HCT116 (cell line): ENCODE measurements around the gene ATRN.

ENCODE experiments used
- FOSL1 ChIP-seq: IDR thresholded peaks from 2 replicates; pipeline ENCODE4 v1.6.1; 2012; ENCODE audit warnings: low read depth
- RAD21 ChIP-seq: IDR thresholded peaks from 2 replicates; pipeline ENCODE4 v1.6.1; 2012; ENCODE audit warnings: low read depth, mild to moderate bottlenecking
- SIN3A ChIP-seq: IDR thresholded peaks from 2 replicates; pipeline ENCODE4 v1.6.1; 2012; ENCODE audit warnings: low read depth
- SP1 ChIP-seq: IDR thresholded peaks from 2 replicates; pipeline ENCODE4 v1.6.1; 2012; ENCODE audit warnings: low read depth
- TF ChIP-seq, protein P1 (sequence below), 3 experiments: fragments of 200-600 bp in 1 of 3; sonication (generic) in 1 of 3; IDR thresholded peaks in 2 of 3; conservative IDR thresholded peaks in 1 of 3; 2 replicates each; pipeline ENCODE4 v1.5.1; 2012 to 2017; ENCODE audit warnings: low read depth in 2 of 3, low read length in 2 of 3, antibody characterized with exemption in 1 of 3, borderline replicate concordance in 1 of 3, control low read depth in 1 of 3, mild to moderate bottlenecking in 1 of 3, mixed read lengths in 1 of 3, mixed run types in 1 of 3, moderate library complexity in 1 of 3; ENCODE audit not compliant: insufficient read depth in 1 of 3

DNA sequence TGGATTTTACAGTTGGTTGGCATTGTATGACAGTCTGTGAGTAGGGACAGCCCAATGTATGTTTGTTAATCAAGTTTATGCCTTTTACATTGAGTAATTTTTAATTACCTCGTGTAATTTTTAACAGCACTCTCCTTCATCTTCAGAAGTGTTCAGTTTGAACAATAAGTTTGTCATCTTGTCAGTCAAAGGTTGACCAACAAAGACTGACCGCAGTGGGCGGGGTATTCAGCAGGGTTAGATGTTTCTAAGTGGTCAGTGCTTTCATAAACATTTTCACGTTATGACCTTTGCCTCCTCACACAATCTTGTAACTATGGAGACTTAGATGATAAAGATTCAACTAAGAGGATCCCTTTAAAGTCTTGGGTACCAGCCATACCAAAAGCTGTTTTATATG, 151.6 kb downstream of the ATRN start:
- TF ChIP-seq SIN3A = no peak
- TF ChIP-seq FOSL1 = no peak
- TF ChIP-seq SP1 = no peak
- TF ChIP-seq, protein P1, sequence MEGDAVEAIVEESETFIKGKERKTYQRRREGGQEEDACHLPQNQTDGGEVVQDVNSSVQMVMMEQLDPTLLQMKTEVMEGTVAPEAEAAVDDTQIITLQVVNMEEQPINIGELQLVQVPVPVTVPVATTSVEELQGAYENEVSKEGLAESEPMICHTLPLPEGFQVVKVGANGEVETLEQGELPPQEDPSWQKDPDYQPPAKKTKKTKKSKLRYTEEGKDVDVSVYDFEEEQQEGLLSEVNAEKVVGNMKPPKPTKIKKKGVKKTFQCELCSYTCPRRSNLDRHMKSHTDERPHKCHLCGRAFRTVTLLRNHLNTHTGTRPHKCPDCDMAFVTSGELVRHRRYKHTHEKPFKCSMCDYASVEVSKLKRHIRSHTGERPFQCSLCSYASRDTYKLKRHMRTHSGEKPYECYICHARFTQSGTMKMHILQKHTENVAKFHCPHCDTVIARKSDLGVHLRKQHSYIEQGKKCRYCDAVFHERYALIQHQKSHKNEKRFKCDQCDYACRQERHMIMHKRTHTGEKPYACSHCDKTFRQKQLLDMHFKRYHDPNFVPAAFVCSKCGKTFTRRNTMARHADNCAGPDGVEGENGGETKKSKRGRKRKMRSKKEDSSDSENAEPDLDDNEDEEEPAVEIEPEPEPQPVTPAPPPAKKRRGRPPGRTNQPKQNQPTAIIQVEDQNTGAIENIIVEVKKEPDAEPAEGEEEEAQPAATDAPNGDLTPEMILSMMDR (IDR thresholded peaks at IDR 0.05 in 2 of 3, conservative IDR thresholded peaks at IDR 0.05 in 1 of 3; ENCODE audit: borderline replicate concordance in 1 of 3, insufficient read depth in 1 of 3, low read depth in 2 of 3, low read length in 2 of 3) = no peak
- TF ChIP-seq RAD21 = no peak
